Left kidney (tissue), 2 donors: ENCODE measurements around the gene ZNF474. TPM values are rescaled to one million over a fixed set of nuclear protein-coding genes. Genes with fewer than 3 reads are reported as not detected.

Source experiments
- DNase-seq: peaks from one replicate; pipeline ENCODE4 v3.0.0-alpha.2; 2013
- polyA plus RNA-seq: library from polyadenylated mRNA; unstranded; fragments of 120-200 nt; gene quantifications from one replicate; pipeline ENCODE4 v1.2.1, GENCODE V29; 2013; ENCODE audit not compliant: insufficient read length

ZNF474 gene
- polyA plus RNA-seq, 1 donor = 0.88 TPM

DNA sequence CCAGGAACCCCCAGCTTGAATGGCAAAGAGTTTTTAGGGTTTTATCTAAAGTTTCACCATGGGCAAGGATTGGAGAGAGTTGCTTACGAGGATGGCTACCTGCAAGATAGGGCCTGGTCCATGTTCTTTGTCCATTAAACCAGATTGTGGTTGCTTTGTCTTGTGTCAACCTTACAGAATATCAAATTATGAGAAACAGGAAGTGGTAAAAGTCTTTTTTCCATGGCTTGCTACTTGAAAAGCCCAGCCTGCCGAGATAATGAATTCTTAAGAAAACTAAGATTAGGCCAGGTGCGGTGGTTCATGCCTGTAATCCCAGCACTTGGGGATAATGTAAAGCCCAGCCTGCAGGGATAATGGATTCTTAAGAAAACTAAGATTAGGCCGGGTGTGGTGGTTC lies 24.4 kb downstream of the ZNF474 start:
- no peak for DNase-seq

DNA sequence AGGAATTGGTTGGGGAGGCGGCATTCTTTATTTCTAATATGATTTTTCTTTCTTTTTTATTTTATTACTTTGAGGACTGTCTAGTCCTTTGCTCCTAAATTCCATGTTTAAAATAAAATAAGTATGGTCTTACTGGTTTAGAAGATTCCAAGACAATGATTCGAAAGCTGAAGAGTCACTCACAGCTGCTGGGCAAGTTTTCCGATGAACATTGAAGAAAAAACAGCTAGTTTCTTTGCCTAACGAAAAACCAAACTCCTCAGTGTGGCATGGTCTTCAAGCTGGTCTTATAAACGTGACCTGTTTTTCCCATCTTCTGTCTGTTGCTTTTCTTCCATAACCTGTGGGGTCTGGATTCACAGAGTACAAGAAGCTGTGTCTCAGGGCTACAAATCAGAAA lies 25.1 kb downstream of the ZNF474 start:
- DNase-seq = no peak

DNA sequence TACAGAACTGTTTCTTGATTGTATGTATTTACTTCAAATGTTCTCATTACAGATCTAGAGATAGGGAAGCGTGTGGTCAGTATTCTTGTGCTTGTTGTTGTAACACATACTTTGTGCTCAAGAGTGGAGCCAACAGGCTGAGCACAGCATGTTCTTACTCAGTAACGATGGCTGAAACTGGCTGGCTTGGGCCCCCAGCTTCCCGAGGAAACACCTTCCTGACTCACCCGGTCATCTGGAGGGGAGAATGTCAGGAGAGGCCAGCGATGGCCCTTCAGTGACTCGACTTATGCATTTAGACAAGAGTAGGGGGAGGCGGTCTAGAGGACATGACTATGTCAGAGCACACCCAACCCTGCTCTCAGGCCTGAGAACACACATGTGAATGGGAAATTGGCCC lies 25.6 kb downstream of the ZNF474 start:
- no peak for DNase-seq

DNA sequence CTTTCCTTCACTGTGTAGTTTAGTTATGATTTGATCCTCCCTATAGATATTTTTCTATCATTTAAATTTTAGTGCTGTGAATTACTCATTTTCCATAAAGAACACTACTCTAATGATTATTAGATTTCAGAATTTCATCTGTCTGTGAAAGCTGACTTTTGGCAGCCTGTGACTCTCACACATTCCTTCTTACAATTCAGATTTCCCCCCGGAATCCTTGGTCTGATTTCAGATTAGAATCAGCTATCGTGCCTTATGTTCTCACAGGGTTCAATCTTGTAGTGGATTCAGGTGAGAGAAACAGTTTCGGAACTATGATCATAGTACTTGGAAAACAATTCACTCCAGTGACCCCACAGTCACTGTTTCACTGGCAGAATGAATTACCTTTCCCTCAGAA lies 26.2 kb downstream of the ZNF474 start:
- DNase-seq = no peak

DNA sequence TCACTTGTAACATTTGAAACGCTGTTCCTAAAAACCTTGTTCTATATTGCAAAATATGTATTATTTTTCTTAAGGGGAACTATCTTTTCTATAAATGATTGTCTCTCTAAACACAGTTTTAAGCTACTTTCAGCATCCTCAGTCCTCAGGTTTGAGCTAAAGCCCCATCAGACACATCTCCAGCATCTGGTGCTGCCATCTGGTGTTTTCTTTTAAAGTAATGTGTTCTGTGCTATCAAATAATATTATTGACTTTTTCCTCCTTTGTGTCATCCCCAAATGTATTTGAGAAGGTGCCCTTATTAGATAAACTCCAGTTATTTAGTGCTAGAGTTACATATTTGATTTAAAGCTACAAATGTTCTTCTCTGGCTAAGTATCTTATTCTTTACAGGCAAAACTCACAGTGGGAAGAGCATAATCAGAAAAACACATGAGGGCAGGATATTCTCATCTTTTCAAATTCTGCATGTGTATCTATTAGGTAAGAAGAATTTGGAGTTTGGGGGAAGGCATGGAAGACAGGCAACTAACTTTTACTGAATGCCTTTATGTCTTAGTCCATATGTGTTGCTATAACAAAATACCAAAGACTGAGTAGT lies 27.5 kb downstream of the ZNF474 start:
- no peak for DNase-seq

DNA sequence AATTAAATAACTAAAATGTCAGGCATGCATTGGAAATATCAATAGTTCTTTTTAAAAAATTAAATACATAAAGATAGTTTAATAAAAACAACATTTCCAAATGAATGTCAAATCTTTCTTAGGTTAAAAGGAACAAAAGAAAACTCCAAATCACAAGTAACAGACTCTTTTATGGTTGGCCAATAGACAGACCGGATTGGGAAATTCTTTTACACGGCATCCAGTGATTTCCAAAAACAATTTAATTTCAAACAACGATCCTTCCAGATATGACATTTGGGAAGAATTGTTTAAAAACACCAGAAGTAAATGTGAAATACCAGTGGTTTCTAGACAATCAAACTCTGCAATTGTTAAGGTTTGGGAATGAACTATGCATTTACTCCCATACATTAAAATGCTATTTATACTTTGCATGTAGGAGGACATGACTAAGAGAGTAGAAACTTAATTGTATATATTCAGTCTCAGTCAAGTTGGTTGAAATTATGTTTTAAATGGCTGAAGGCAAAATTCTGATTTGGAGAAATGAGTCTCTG lies 32.8 kb downstream of the ZNF474 start:
- DNase-seq = no peak

DNA sequence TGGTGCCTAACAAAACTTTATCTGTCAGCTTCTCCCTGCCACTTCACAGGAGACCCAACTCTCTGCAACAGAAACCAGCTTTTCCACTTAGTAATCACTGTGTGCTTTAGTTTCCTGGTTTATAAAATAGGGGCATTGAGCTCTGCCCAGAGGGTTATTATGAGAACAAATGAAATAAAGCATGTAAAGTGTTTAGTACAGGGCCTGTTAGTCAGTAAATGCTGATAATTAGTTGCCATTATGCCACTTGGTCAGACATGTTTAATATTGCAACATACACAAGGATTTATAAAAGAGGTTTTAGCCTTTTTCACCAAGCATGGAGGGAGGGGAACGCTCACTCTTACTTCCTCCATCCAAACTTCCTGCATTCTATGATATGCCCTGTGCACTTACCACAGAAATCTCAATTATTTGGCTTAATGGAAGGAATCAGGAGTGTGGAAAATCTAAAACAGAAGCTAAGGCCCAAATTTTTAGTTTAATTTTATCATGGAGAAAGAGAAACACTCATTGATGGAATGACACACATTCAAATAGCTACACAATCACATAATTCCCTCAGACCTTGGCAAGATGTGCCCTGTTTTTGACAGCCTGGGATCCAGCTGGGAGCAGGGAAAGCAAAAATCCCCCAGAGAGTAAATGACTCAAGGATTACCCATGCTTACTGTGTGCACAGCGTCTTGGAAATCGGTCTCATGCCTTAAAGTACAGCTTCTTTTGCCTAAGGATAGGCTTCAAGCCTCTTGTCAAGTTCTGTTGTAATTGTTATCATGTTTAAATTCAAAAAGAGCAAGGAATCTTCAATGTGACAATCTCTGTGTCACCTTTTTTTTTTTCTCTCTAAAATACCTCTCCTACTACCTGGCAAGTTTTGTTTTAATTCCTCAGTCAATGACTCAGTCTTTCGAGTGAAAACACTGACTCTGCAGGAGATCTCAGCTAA lies 34.0 kb downstream of the ZNF474 start:
- no peak for DNase-seq

DNA sequence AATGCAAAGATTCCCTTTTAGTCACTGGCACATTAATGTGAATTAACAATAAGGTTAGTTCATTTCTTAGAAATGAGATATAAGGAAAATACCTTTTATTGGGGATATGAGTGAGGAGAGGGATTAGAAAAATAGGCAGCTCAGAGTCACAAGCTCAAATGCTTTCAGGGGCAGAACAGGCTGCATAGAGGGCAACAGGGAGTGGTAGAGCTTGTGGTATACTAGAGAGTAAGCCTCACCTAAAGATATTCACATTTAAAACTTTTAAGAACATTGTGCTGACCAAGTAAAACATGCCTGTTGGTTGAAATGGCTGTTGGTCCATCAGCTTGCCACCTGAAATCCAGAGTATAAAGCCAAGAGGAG lies 34.7 kb downstream of the ZNF474 start:
- no peak for DNase-seq

DNA sequence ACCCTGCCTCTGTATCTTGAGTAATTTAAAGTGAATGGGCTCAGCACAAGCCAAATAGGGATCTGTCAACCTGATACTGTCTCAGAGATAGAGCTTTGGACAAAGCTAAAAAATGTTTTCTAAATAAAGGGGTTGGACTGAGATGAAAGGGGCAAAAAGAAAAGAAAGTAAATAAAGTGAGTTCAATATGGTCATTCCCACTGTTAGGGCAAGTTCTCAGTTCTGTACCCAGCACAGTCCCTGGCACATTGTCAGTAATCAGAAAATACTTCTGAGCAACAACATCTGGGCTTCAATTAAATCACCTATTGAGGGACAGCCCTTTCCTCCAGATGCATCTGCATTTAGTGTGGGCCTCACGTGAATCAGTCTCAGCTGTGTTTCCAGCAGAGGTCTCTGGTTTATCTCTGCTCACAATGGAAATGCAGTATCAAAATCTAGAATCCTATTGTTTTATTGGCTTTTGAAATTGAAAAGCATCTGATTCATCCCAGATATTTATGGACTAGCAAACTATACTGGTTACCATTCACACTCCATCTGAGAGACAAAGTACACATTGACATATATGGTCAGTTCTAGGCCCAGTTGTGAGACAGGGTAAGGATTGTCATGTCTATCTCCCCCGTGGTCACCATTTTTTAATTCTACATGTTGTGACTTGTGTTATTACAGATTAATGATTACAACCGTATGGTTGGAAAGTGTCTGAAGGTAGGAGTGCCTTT lies 35.6 kb downstream of the ZNF474 start:
- DNase-seq = no peak

DNA sequence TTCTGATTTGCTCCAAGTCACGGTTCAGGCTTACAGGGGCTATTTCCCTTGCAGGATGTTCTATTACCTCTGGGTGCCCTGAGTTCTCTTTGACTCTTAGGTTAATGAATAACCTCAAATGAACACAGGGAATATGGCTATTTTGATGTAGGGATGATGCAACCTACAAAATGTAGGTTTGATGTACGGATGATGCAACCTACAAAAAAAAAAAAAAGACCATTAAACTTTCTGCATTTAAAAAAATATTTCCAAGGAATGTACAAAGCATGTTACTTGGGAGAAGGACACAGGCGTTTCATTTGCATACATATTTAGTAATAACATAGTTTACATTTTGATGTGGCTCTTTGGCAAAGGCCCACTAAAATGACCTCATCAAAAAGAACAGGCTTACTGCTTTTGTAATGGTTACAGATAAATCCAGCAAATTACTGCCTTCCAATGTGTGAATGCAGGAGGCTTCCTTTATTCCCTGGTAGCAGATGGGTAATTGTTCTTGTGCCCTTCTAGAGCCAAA lies 36.3 kb downstream of the ZNF474 start:
- DNase-seq = no peak

DNA sequence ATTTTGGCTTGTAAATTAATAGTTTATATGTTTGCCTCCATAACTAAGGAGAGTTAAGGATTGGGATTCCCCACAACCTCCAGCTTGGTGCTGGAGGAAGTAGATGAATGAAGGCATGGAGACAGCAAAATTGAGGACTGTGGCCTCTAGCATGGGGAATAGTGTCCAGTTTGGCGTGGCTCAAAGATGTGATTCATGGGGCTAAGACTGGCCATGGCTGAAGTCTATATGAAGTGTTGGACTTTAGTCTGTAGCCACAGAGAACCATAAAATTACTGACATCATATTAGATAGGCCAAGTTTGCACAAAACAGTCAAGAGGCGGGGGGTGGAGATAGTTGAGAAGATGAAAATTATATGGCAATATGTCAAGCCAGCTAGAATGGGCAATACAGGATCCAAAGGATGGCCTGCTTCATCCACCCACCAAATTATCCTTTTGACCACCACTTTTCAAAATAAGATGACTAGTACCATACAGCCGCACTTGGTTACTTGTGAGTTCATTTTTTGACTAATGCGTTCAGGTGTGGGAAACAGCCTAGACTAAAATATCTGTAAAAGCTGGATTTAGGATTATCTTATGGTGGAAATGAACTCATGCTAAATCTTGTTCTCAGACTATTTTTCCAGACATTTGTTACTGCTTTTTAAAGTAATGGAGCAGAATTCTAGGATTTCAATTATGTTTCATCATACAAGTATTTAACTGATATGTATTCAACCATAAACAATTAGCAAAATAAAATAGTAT lies 40.2 kb downstream of the ZNF474 start:
- DNase-seq = no peak

DNA sequence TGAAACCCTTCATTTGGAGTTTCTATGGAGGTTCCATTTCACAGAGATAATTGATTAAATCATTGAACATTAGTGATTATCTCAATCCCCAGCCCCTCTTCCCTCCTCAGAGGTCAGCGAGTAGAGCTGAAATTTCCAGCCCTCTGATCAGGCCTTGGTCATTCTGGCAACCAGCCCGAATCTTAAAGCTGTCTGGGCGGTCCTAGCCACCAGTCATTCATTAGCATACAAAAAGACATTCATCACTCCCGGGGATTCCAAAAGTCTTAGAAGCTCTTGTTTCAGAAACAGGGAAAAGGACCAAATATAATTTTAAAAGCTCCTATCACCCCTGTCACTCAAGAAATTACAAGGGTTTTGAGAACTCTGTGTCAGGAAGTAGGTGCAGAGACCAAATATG lies 41.3 kb downstream of the ZNF474 start:
- DNase-seq = no peak

DNA sequence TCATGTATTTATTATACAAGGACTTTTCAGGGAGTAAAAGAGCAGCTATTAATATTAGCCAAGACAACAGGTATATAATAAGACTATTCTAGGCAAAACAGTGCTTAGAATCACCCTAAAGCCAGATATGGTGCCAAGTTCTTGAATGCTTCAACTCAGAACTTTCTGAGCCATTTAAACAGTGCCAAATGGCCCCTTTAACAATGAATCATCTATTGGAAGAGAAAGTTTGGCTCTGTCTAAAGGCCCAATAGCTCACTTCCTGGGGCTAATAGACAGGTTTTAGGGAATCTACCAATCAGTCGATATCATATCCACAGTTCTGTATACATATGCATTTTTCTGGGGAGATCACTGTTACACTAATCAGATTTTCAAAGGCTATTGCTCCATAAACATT lies 42.9 kb downstream of the ZNF474 start:
- no peak for DNase-seq

DNA sequence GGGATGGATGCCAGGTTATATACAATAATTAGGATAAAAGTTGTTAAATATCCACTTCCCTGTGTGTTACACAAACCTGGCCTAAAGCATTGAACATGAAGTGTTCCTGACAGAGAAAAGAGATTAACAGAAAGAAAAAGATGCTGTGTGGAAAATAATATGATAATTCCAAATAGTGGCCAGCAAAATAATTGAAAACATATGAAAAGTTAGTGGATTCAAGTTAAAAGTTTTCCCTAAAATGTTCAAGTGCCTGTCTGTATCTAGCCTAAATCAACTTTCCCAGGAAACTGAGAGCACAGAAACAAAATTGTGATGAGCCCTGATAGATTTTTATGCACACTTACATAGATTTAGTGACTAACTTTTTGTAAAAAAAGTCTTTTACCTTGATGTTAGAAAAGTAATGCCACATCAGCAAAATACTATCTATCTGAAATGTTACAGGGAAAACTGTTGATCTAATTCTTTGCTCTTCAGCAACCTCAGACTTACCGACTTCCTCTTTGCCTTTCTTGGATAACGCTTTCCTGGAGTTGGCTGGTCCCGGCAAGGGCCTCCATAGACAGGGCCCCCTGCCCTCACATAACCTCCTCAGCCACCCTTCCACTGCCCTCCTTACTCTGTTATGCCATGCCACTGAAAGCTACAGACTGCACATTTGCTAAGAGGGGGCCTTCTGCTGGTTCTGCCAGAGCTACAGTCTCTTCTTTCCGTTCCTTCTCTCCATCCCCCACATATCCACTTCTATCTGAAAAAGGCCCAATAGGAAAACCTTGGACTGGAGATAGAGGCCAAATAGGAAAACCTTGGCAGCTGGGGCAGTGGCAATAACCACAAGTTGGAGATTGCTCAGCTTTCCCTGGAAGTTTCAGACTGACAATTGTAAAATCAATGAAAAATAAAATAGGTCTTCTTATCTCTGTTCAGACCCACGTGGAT lies 44.4 kb downstream of the ZNF474 start:
- no peak for DNase-seq

DNA sequence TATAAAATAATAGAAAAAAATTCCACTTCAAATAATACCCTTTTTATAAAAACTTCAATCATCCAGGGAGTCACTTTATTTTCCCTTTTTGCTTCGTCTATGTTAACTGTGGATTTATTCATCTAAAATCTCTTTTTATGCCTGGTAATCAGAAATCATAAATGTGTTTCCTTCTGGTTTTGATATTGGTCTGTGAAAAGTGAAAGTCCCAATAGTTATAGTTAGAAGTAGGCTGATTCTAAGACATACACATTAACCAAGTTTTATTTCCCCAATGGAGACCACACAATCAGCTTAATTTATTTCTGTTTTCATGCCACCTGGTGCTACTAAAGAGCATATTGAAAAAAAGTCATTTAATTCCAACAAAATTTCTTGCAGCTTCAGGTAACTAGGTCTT lies 45.7 kb downstream of the ZNF474 start:
- no peak for DNase-seq

DNA sequence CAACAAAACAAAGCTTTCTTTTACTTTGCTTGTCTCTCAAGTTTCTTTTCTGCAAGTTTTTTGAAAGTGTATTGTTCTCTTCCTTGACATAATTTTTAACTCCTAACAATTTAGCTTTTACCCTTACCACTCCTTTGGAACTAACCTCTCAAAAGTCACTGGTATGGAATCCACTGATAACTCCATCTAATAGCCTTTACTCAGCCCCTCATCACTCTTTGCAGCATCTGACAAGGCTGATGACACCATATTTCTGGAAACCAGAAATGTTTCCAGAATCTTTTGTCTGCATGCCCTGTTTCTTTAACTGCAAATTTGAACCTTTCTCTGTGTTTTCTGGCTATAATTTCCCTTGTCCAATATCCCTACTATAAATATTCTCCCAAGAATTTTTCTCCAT lies 46.5 kb downstream of the ZNF474 start:
- DNase-seq = no peak

DNA sequence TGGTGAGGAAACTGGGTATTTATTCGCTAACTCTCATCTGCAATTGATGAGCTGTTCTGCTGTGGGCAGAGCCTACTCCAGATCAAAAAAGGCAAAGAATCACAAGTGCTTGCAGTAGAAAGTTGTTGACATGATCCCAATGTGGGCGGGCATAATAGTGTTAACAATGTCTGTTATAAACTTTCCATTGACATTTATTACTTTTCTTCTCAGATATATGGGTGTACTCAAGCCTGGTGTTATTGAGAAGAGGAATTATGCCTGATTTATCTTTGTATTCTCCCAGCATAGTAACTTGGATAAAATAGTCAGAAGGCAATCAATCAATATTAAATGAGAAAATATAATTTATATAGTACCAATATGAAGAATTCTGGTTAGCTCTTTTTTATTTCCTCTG lies 47.8 kb downstream of the ZNF474 start:
- no peak for DNase-seq

DNA sequence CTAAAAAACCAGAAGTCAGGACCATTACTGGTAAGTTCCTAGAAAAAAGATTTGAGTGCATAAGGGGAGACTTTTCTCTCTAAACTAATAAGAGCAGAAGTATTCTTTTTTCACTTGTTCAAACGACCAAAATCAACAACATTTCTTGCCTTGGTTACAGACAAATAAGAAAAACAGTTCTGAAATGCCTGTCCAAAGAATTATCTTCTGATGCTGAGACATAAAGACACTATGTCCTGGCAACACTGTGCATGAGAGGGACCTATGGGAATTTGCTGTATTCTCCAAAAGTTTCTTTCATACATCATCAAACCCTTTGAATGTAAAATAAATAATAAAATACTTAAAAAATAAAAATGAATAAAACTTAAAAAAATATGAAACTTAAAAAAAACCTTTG lies 50.4 kb downstream of the ZNF474 start:
- DNase-seq = no peak

DNA sequence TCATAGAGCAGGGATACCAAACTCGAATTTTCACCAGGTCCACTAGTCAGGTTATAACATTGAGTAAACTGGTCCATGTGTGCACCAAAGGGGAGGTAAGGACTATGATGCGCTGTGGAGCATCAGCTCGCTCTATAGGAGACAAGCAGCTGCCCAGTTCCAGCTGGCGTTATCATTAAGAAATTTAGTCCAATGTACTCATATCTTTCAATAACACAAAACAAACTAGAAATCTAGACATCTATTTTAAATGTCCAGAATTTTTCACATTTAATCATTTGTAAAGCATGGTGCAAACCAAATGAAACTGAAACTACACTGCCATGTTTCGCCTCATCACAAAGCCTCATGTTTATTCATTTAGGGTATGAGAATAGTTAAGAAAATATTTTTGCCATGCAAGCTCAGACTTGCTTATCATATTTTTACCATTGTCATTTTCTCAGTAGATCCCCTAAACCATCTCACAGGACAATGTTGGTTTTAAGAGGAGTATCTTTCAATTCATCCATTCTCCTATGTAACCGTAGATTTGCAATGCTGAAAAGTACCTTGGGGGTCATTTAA lies 50.9 kb downstream of the ZNF474 start:
- no peak for DNase-seq

DNA sequence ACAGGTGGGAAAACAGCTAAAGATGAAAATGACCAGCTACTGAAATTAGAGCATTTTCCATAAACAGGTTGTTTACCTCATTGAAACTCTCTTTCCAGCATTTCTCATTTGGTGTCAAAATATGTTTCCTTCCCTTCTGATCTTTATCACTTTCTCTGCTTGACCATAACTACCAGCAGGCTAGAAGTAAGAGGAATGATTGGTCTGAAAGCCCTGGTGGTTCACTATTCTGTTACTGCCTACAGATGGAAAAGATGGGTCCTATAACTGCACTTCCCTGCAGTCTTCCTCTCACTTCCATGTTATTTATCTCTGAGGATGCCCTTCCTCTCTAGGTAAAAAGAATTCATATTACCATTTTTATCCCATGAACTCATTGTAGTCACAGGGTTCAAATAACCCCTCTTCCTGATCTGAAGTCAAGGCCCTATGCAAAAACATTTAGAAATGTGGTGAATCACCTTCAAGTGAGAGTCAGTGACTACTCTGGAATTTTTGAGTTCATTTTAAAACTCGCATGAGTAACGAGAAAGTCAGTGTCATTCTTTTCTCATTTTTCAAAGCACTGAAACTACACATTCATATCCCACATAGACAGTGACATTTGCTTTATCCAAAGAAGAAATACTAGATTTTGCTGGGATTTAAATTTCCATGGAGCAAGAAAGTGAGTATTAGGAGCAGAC lies 51.7 kb downstream of the ZNF474 start:
- DNase-seq = no peak
